ENCODE data around the gene PTPRT. TPM values are rescaled to one million over a fixed set of nuclear protein-coding genes. Genes with fewer than 3 reads are reported as not detected.

Gene PTPRT
- total RNA-seq, 1 donor = not detected

DNA sequence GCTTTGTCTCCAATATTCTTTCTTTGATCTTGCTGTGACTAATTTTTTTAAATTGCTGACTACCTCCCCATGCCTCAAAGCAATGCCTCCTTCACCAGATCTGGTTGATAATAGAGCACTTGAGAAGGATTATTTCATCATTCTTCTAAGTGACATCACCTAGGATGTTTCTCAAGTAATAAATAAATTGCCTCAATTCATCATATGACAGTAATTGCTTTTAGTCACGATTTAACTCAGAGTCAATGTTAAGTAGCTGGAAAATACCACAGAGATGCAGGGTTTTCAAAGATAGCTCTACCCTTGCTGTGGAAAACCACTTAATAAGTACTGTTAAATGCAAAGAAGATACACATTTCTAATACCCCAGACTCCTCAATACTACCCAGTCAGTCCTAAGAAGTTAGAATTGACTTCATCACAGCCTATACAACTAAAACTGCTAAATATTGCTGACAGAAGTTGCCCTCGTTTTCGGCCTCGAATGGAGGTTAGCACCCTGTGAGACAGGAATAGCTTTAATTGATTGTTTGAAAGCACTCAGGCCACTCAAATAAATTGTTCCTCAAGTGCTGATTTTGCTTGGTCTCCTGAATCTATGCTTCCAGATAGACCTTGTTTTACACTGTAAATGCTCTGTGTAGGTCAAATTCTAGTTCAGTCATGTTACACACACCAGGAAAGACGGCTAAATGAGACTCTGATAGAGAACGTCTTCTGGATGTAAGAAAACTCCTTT, 931.0 kb downstream of the PTPRT start:
- TF ChIP-seq, protein P1, sequence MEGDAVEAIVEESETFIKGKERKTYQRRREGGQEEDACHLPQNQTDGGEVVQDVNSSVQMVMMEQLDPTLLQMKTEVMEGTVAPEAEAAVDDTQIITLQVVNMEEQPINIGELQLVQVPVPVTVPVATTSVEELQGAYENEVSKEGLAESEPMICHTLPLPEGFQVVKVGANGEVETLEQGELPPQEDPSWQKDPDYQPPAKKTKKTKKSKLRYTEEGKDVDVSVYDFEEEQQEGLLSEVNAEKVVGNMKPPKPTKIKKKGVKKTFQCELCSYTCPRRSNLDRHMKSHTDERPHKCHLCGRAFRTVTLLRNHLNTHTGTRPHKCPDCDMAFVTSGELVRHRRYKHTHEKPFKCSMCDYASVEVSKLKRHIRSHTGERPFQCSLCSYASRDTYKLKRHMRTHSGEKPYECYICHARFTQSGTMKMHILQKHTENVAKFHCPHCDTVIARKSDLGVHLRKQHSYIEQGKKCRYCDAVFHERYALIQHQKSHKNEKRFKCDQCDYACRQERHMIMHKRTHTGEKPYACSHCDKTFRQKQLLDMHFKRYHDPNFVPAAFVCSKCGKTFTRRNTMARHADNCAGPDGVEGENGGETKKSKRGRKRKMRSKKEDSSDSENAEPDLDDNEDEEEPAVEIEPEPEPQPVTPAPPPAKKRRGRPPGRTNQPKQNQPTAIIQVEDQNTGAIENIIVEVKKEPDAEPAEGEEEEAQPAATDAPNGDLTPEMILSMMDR (IDR thresholded peaks at IDR 0.05; ENCODE audit: insufficient read depth, low read depth, low read length) = no peak
- no peak for DNase-seq (ENCODE audit: low read depth)
- H3K4me3 ChIP-seq (ENCODE audit: low read depth, low read length) = no peak overlapping the region

DNA sequence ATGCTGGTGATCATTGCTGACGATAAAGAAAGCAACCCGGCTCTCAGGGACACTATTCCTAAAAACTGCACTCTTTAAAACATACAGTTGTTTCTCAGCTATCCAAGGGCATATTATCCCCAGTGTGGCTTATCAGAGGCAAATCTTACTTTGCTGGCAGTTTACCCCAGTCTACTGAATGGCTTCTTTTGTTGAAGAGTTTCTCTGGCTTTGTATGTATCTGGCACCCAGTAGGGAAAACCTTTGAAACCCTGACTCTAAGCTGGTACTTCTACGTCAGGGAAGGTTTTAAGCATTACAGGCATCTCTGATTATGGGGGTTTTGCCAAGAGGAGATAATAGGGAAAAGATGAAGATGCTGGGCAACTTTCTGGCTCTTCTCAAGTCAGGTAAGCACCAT, 933.9 kb downstream of the PTPRT start:
- TF ChIP-seq, protein P1 (IDR thresholded peaks at IDR 0.05; ENCODE audit: insufficient read depth, low read depth, low read length) = no peak
- no peak overlapping the region for H3K4me3 ChIP-seq (ENCODE audit: low read depth, low read length)
- no peak for DNase-seq (ENCODE audit: low read depth)

DNA sequence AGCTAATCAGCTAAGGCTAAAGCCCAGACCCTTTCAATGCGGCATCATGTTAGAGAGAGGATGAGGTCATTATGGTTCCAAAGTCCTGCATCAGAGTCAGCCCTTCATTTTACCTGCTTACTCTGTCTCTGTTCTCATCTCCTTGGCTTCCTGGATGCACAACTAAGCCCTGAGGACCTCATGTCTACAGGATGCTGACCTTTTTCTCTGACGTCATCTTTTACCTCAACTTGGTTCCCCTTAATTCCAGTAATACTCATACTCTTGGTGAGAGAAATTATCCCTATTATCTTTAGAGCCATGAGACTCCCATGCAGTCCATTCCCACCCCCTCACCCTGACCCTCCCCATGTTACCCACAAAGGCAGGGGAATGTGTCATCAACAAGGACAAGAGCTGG, 935.0 kb downstream of the PTPRT start:
- DNase-seq (ENCODE audit: low read depth) = no peak
- TF ChIP-seq, protein P1 (IDR thresholded peaks at IDR 0.05; ENCODE audit: insufficient read depth, low read depth, low read length) = no peak
- H3K4me3 ChIP-seq (ENCODE audit: low read depth, low read length) = no peak overlapping the region

DNA sequence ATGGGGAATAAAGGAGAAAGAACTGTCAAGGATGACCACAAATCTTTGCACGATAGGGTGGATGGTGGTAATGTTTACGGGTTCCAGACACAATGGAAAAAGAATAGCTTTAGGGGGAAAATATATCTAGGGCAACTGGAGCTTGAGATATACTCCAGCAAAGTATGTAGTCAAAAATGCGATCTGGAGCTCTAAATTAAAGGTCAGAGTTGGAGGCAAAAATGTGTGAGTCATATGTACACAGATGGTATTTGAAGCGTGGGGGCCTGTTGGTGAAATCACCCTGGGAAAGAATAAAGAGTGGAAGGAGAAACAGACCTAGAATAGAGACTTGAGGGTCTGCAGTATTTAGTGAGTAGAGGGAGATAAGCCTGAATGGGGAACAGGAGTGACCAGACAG, 937.6 kb downstream of the PTPRT start:
- TF ChIP-seq, protein P1 (IDR thresholded peaks at IDR 0.05; ENCODE audit: insufficient read depth, low read depth, low read length) = no peak
- DNase-seq (ENCODE audit: low read depth) = no peak
- H3K4me3 ChIP-seq (ENCODE audit: low read depth, low read length) = no peak overlapping the region

DNA sequence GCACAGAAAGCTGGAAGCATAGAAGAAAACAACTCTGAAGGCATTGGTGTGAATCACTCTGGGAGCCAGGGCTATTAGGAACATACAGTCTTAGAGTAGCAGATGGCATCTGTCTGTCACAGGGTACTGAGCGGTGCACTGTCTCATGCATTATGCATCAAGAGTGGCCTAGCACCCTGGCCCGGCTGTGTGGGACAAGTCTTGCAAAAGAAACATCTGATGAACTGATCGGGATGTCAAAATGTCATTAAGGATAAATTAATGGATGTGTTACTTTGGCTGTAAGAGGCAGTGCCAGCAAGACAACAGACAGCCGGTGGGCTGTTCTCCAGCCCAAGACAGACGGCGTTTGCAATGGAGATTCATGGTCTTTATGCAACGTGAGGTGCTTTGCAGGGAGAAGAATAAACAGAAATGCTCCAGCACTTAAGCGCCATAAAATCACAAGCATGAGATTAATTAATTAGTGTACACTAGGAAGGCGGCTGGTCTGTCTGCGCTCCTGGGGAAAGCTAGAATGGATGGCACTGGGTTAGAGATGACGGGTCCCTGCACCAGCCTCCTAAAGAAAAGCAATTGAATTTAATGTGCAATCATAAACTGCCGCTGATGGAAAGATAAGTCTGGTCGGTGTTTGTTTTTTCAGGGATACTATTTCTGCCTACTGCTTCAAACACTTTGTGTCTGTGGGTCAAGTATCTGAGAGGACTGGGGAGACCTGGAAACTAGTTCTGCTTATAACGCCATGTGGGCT, 970.9 kb downstream of the PTPRT start:
- TF ChIP-seq, protein P1 (IDR thresholded peaks at IDR 0.05; ENCODE audit: insufficient read depth, low read depth, low read length) = no peak
- no peak overlapping the region for H3K4me3 ChIP-seq (ENCODE audit: low read depth, low read length)
- DNase-seq (ENCODE audit: low read depth) = no peak

DNA sequence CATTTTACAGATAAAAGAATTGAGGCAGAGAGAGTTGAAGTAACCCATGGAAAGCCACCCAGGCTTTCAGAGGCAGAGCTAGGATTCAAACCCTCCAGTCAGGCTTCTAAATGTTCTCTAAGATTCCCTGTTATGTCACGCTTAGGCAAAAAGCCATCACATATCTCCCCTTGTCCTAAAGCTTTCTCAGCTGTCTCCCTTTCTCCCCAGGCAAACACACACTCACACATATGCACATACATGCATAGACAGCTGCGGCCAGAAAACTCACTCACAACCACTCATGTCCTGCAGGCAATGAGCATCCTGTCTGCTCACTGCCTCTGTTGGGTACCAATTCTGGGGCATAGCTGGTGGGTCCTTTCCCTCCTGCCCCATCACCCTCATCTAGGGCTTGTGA, 975.6 kb downstream of the PTPRT start:
- no peak for DNase-seq (ENCODE audit: low read depth)

More for the DNA sequence above, 975.6 kb downstream of the PTPRT start:
- no peak overlapping the region for H3K4me3 ChIP-seq (ENCODE audit: low read depth, low read length)
- TF ChIP-seq, protein P1 (IDR thresholded peaks at IDR 0.05; ENCODE audit: insufficient read depth, low read depth, low read length) = no peak
